Measurements from ENCODE around the gene ZNF385C. TPM values are rescaled to one million over a fixed set of nuclear protein-coding genes. Genes with fewer than 3 reads are reported as not detected.
"Not testable (repeated sequence)": the region's sequence is repeated elsewhere in the genome, so short reads cannot be mapped to it uniquely, and the experiment has no call there.

ZNF385C gene
- total RNA-seq: 2.2 to 2.9 TPM (median 2.5 TPM) in 3 replicates

- peaks cover 60% of the 10 kb centered on the region for H3K27me3 Mint-ChIP-seq (ENCODE audit: low read depth)
- TF ChIP-seq CTCF (IDR thresholded peaks at IDR 0.05; ENCODE audit: unreplicated experiment): no peak
- H3K9me3 Mint-ChIP-seq: no peaks in the 10 kb centered on the region
- H3K27ac Mint-ChIP-seq: no peak within 1 kb of the TSS
- no peak within 1 kb of the TSS for H3K4me3 Mint-ChIP-seq
- H3K36me3 Mint-ChIP-seq: no peaks in the 10 kb centered on the region
- DNase-seq (ENCODE audit: low spot score in 2 of 2, unreplicated experiment in 2 of 2): no peak
- H3K4me1 Mint-ChIP-seq: peaks cover 8% of the 10 kb centered on the region
These were observed at the start of gene ZNF385C for GRCh38 chr17:42097691-42098631. ZNF385C (minus strand) TSS chr17:42098473; CDS start chr17:42063056, 35,417 bp downstream.

GRCh38 chr17:42146911-42147607, 48.8 kb upstream of the ZNF385C start:
- TF ChIP-seq CTCF (IDR thresholded peaks at IDR 0.05; ENCODE audit: unreplicated experiment): no peak
- peaks cover 11% of the 10 kb centered on the region for H3K4me1 Mint-ChIP-seq
- H3K27me3 Mint-ChIP-seq (ENCODE audit: low read depth): no peaks in the 10 kb centered on the region
- no peaks in the 10 kb centered on the region for H3K9me3 Mint-ChIP-seq
- no peak overlapping the region for H3K4me3 Mint-ChIP-seq
- no peak overlapping the region for H3K27ac Mint-ChIP-seq
- no peak for DNase-seq (ENCODE audit: low spot score in 2 of 2, unreplicated experiment in 2 of 2)
- peaks cover 2% of the 10 kb centered on the region for H3K36me3 Mint-ChIP-seq

- Mint-ChIP-seq H3K27ac (peak overlapping the region; percentile 73), H3K4me1 (peaks cover 17% of the 10 kb centered on the region)
- not testable (repeated sequence) for H3K9me3 Mint-ChIP-seq; H3K36me3 Mint-ChIP-seq; DNase-seq (ENCODE audit: low spot score in 2 of 2, unreplicated experiment in 2 of 2); H3K4me3 Mint-ChIP-seq; H3K27me3 Mint-ChIP-seq (ENCODE audit: low read depth)
These were observed 44.9 kb upstream of the ZNF385C start for GRCh38 chr17:42143138-42143537.

DNA sequence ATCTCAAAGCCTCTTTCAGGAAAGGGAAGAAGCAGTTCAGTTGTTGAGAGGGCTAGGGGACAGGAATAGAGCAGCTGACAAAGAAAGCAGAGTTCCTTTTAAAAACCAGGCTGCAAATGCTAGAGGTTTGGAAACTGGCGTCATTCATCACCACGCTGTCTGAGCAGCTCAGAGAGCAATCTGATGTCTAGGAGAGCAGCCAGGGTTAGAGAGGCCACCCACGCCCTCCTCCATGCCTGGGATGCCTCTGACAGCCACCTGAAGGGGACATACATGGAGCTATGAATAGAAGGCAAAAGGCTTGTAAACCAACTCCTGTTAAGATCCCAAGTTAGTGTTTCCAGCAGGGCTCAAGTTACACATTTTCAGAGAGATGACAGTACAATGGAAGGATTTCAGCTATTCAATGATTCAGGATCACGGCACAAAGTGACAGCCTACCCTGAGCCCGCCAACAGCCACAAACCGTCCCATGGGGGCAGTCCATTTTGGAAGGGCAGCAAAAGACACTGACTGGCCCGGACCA, 44.2 kb upstream of the ZNF385C start:
- Mint-ChIP-seq H3K27me3 (ENCODE audit: low read depth) (no peaks in the 10 kb centered on the region), H3K4me1 (peaks cover 17% of the 10 kb centered on the region), H3K4me3 (no peak overlapping the region), H3K27ac (peak overlapping the region; percentile 73), H3K36me3 (peaks cover 5% of the 10 kb centered on the region), H3K9me3 (no peaks in the 10 kb centered on the region)
- no peak for TF ChIP-seq CTCF (IDR thresholded peaks at IDR 0.05; ENCODE audit: unreplicated experiment)
- no peak for DNase-seq (ENCODE audit: low spot score in 2 of 2, unreplicated experiment in 2 of 2)

DNA sequence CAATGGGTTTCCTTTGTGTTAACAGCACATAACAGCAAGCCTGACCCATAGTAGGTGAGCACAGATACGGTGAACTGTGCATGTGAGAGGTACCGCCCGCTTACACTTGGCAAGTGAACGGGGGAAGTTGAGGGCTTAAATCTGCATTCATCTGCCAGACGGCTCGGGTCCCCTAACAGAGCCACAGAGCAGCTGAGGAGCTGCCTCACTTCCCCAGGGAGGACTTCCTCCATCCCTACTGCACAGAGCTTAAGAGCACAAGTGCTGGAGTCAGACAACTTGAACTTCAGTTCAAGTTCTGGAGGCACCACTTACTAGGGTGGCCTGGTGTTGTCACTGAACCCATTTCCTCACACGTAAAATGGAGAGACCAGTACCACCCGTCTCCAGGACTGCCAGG, 43.1 kb upstream of the ZNF385C start:
- Mint-ChIP-seq H3K27me3 (ENCODE audit: low read depth) (no peaks in the 10 kb centered on the region), H3K4me3 (no peak overlapping the region), H3K9me3 (no peaks in the 10 kb centered on the region), H3K27ac (no peak overlapping the region), H3K4me1 (peaks cover 17% of the 10 kb centered on the region), H3K36me3 (peaks cover 5% of the 10 kb centered on the region)
- no peak for TF ChIP-seq CTCF (IDR thresholded peaks at IDR 0.05; ENCODE audit: unreplicated experiment)
- no peak for DNase-seq (ENCODE audit: low spot score in 2 of 2, unreplicated experiment in 2 of 2)

DNA sequence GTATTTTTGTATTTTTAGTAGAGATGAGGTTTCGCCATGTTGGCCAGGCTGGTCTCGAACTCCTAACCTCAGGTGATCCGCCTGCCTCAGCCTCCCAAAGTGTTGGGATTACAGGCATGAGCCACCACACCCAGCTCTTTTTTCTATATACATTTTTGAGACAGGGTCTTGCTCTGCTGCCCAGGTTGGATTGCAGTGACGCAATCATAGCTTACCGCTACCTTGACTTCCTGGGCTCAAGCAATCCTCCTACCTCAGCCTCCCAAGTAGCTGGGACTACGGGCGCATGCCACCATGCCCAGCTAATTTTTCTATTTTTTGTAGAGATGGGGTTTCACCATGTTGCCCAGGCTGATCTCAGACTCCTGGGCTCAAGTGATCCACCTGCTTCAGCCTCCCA, 42.4 kb upstream of the ZNF385C start:
- H3K9me3 Mint-ChIP-seq; H3K36me3 Mint-ChIP-seq; H3K4me3 Mint-ChIP-seq; DNase-seq (ENCODE audit: low spot score in 2 of 2, unreplicated experiment in 2 of 2); H3K27me3 Mint-ChIP-seq (ENCODE audit: low read depth); H3K27ac Mint-ChIP-seq: not testable (repeated sequence)
- peaks cover 20% of the 10 kb centered on the region for H3K4me1 Mint-ChIP-seq
